CD14-positive monocyte (primary cell): ENCODE measurements around the gene FBXO34. TPM values are rescaled to one million over a fixed set of nuclear protein-coding genes. Genes with fewer than 3 reads are reported as not detected.

Experiments
- DNase-seq, 3 donors: peaks; one replicate each; pipeline ENCODE4 v3.0.0-alpha.2; 2011 to 2022
- H2AFZ ChIP-seq: 2 replicates; pipeline ENCODE4 v1.6.0; 2012; ENCODE audit warnings: mild to moderate bottlenecking, low read depth, low read length, inconsistent platforms; ENCODE audit not compliant: insufficient read depth, poor library complexity, severe bottlenecking
- H3K27ac ChIP-seq, 2 donors: 1 replicate in 1 of 2; 2 replicates in 1 of 2; pipeline ENCODE4 v1.5.1; 2012 to 2013; ENCODE audit warnings: low read length in 2 of 2, control low read depth in 1 of 2, inconsistent platforms in 1 of 2, low read depth in 1 of 2, mild to moderate bottlenecking in 1 of 2
- H3K27me3 ChIP-seq, 2 donors: one replicate each; pipeline versions ENCODE4 v1.6.0 to v1.6.1; 2011 to 2013; ENCODE audit warnings: low read length in 2 of 2; ENCODE audit not compliant: control insufficient read depth in 2 of 2, insufficient read depth in 2 of 2
- H3K36me3 ChIP-seq, 2 donors: replicated peaks in 1 of 2; 1 replicate in 1 of 2; 2 replicates in 1 of 2; pipeline versions ENCODE4 v1.5.1 to v1.6.1; 2012 to 2013; ENCODE audit warnings: low read length in 2 of 2, control low read depth in 1 of 2, inconsistent platforms in 1 of 2, mild to moderate bottlenecking in 1 of 2; ENCODE audit not compliant: insufficient read depth in 2 of 2, control insufficient read depth in 1 of 2
- H3K4me1 ChIP-seq, 2 donors: 1 replicate in 1 of 2; 2 replicates in 1 of 2; pipeline versions ENCODE4 v1.5.1 to v1.6.1; 2012 to 2013; ENCODE audit warnings: low read length in 2 of 2, control low read depth in 1 of 2, inconsistent platforms in 1 of 2, mild to moderate bottlenecking in 1 of 2, moderate library complexity in 1 of 2; ENCODE audit not compliant: insufficient read depth in 2 of 2, control insufficient read depth in 1 of 2
- H3K4me2 ChIP-seq: replicated peaks from 2 replicates; pipeline ENCODE3; 2012; ENCODE audit warnings: low read length, moderate library complexity, mild to moderate bottlenecking; ENCODE audit not compliant: poor library complexity, severe bottlenecking; ENCODE audit errors: extremely low read depth
- H3K4me3 ChIP-seq, 3 experiments: fragments of 200-600 bp in 1 of 3; sonication (generic) in 1 of 3; replicated peaks in 1 of 3; 1 replicate in 2 of 3; 2 replicates in 1 of 3; pipeline ENCODE4 v1.5.1; 2011 to 2013; ENCODE audit warnings: low read length in 3 of 3, mild to moderate bottlenecking in 3 of 3, control low read depth in 2 of 3, low read depth in 2 of 3, inconsistent platforms in 1 of 3, moderate library complexity in 1 of 3
- H3K79me2 ChIP-seq: 2 replicates; pipeline ENCODE4 v1.6.0; 2012; ENCODE audit warnings: mild to moderate bottlenecking, control low read depth, inconsistent platforms, low read length, moderate library complexity; ENCODE audit not compliant: insufficient read depth
- H3K9ac ChIP-seq: 2 replicates; pipeline ENCODE4 v1.6.0; 2017; ENCODE audit warnings: low read length, mild to moderate bottlenecking; ENCODE audit not compliant: insufficient read depth, poor library complexity, severe bottlenecking
- H3K9me3 ChIP-seq, 2 donors: replicated peaks in 1 of 2; 1 replicate in 1 of 2; 2 replicates in 1 of 2; pipeline versions ENCODE4 v1.5.1 to v1.6.1; 2012 to 2013; ENCODE audit warnings: low read length in 2 of 2, control low read depth in 1 of 2; ENCODE audit not compliant: control insufficient read depth in 1 of 2, insufficient read depth in 1 of 2
- H4K20me1 ChIP-seq: 2 replicates; pipeline ENCODE4 v1.6.0; 2012; ENCODE audit warnings: mild to moderate bottlenecking, low read length, control low read depth, moderate library complexity; ENCODE audit not compliant: insufficient read depth
- H3K27ac Mint-ChIP-seq, 7 donors: one replicate each; pipeline ENCODE4 v1.8.0; 2020; ENCODE audit warnings: mild to moderate bottlenecking in 7 of 7, mixed read lengths in 7 of 7, moderate library complexity in 6 of 7, inconsistent platforms in 2 of 7
- H3K27me3 Mint-ChIP-seq, 3 donors: one replicate each; pipeline ENCODE4 v1.8.0; 2021 to 2022; ENCODE audit warnings: low read depth in 3 of 3, mild to moderate bottlenecking in 3 of 3, mixed read lengths in 3 of 3, moderate library complexity in 3 of 3, inconsistent platforms in 1 of 3
- H3K36me3 Mint-ChIP-seq, 2 donors: one replicate each; pipeline ENCODE4 v1.8.0; 2020; ENCODE audit warnings: mixed read lengths in 2 of 2, inconsistent platforms in 1 of 2, mild to moderate bottlenecking in 1 of 2
- H3K4me1 Mint-ChIP-seq: one replicate; pipeline ENCODE4 v1.8.0; 2020; ENCODE audit warnings: mild to moderate bottlenecking, mixed read lengths
- H3K4me3 Mint-ChIP-seq, 2 donors: one replicate each; pipeline ENCODE4 v1.8.0; 2020; ENCODE audit warnings: mild to moderate bottlenecking in 2 of 2, mixed read lengths in 2 of 2, moderate library complexity in 1 of 2
- H3K9me3 Mint-ChIP-seq, 7 donors: one replicate each; pipeline ENCODE4 v1.8.0; 2020 to 2022; ENCODE audit warnings: mixed read lengths in 7 of 7, mild to moderate bottlenecking in 6 of 7, moderate library complexity in 6 of 7, inconsistent platforms in 2 of 7
- WGBS: methylation state at CpG from one replicate; pipeline ENCODE4 v1.1.5; 2013; ENCODE audit warnings: missing lambda C conversion rate; ENCODE audit not compliant: insufficient coverage; 5-methylcytosine and 5-hydroxymethylcytosine counted together
- intact Hi-C, 2 donors: fragments of 100-400 bp; cut with micrococcal nuclease; formaldehyde crosslinking; loops; one replicate each; pipeline versions ENCODE4 v1.15.0 to v1.15.1; 2023
- polyA plus RNA-seq, 3 donors: library from polyadenylated mRNA; depleted of rRNA in 1 of 3; unstranded in 2 of 3; stranded (reverse) in 1 of 3; fragments of 300-500 nt in 2 of 3; fragments of >200 nt in 1 of 3; fragmentation: Illumina TruSeq in 2 of 3; gene quantifications; 1 replicate in 2 of 3; 2 replicates in 1 of 3; pipeline ENCODE4 v1.2.3, GENCODE V29; 2012 to 2021
- TF ChIP-seq, protein P1 (sequence below): fragments of 200-600 bp; IDR thresholded peaks from one replicate; pipeline ENCODE4 v1.8.0; 2022; ENCODE audit warnings: antibody characterized with exemption, mild to moderate bottlenecking

The FBXO34 gene
- polyA plus RNA-seq, 3 donors = 10.3 to 18.1 (median 17.3) TPM

DNA sequence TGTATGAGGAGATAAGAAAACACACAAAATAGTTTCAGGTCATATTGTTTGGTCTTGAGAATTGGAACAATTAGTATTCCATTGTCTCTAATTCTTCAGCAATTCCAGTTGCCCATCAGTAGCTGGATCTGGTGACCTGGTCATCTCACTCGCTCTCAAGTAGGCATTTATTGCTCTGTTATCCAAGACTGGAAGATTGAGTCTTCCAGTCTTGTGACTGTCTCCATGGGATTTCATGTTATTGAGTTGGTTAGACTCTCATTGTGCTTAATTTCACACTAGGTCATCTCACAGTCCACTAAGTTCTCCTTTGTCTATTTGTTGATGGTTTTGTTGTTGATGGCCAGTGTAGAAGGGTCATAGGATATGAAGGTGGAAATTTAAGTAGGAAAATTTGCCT, 47.5 kb downstream of the FBXO34 start:
- WGBS = 100% methylated on average over 1 of the region's 1 CpG
- Mint-ChIP-seq H3K4me1 (no peaks in the 10 kb centered on the region), H3K27me3 (no peaks in the 10 kb centered on the region), H3K4me3 (no peak overlapping the region), H3K9me3 (peaks cover 0 to 8% (median 2%) of the 10 kb centered on the region in 7 donors), H3K27ac (peak overlapping the region in 2 of 7 donors; percentile 16 to 51), H3K36me3 (peaks cover 16 to 47% of the 10 kb centered on the region in 2 donors)
- no peaks in the 10 kb centered on the region for H4K20me1 ChIP-seq
- H3K4me2 ChIP-seq = no peak overlapping the region
- H3K9me3 ChIP-seq = no peaks in the 10 kb centered on the region
- H3K36me3 ChIP-seq = peaks cover 0 to 39% of the 10 kb centered on the region in 2 donors
- H2AFZ ChIP-seq = no peak overlapping the region
- no peak overlapping the region for H3K9ac ChIP-seq
- no peak overlapping the region for H3K27ac ChIP-seq
- peaks cover 29% of the 10 kb centered on the region for H3K79me2 ChIP-seq
- H3K4me1 ChIP-seq = no peaks in the 10 kb centered on the region
- H3K27me3 ChIP-seq = no peaks in the 10 kb centered on the region
- no peak for DNase-seq
- TF ChIP-seq, protein P1, sequence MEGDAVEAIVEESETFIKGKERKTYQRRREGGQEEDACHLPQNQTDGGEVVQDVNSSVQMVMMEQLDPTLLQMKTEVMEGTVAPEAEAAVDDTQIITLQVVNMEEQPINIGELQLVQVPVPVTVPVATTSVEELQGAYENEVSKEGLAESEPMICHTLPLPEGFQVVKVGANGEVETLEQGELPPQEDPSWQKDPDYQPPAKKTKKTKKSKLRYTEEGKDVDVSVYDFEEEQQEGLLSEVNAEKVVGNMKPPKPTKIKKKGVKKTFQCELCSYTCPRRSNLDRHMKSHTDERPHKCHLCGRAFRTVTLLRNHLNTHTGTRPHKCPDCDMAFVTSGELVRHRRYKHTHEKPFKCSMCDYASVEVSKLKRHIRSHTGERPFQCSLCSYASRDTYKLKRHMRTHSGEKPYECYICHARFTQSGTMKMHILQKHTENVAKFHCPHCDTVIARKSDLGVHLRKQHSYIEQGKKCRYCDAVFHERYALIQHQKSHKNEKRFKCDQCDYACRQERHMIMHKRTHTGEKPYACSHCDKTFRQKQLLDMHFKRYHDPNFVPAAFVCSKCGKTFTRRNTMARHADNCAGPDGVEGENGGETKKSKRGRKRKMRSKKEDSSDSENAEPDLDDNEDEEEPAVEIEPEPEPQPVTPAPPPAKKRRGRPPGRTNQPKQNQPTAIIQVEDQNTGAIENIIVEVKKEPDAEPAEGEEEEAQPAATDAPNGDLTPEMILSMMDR = no peak
- no peak overlapping the region for H3K4me3 ChIP-seq
- intact Hi-C loops = no loop called here

DNA sequence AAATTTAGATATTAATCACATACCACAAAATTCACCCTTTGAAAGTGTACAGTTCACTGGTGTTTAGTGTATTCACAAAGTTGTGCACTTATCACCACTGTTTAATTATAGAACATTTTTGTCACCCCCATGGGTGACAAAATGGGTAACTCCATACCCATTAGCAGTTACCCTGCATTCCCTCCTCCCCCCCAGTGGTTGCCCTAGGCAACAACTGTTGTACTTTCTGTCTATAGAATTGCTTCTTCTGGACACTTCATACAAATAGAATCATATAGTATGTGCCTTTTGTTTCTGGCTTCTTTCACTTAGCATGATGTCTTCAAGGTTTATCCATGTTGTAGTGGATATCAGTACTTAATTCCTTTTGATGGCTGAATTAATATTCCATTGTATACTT, 52.7 kb downstream of the FBXO34 start:
- intact Hi-C loops = no loop called here
- Mint-ChIP-seq H3K9me3 (peaks cover 0 to 6% (median 0%) of the 10 kb centered on the region in 7 donors), H3K27ac (no peak overlapping the region), H3K4me1 (peaks cover 12% of the 10 kb centered on the region), H3K4me3 (no peak overlapping the region), H3K36me3 (peaks cover 2 to 22% of the 10 kb centered on the region in 2 donors), H3K27me3 (no peaks in the 10 kb centered on the region)
- Histone ChIP-seq H3K27ac (no peak overlapping the region), H3K9me3 (no peaks in the 10 kb centered on the region), H3K36me3 (peaks cover 0 to 5% of the 10 kb centered on the region in 2 donors), H3K4me3 (no peak overlapping the region), H3K4me1 (peaks cover 5 to 8% of the 10 kb centered on the region in 2 donors), H3K4me2 (no peak overlapping the region), H3K27me3 (no peaks in the 10 kb centered on the region), H3K79me2 (peaks cover 46% of the 10 kb centered on the region), H4K20me1 (peaks cover 29% of the 10 kb centered on the region), H2AFZ (no peak overlapping the region), H3K9ac (no peak overlapping the region)
- no peak for DNase-seq
- TF ChIP-seq, protein P1 = no peak
